ENCODE data around the gene IQSEC1.

The IQSEC1 gene

GRCh38 chr3:12986031-12986430 is 87.2 kb downstream of the IQSEC1 start:
- no peak for DNase-seq (ENCODE audit: low read depth in 2 of 2)

DNA sequence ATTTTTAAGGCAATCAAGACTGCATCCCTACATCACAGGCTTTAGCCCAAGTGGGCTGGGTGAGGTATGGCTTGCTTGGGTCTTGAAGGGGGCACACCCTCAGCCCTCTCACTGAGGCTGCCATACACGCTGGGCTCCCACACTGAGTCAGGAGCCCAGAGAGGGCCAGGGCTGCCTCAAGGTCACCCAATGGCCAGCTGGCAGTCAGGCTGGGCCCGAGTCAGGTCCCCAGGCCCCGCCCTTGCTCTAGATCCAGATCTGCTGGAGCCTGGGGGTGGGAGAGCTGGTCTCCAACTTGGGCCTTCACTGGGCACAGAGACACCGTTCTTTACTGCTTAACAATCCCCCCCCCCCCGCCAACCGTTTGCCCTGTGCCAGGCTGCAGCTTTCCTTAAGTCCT is 88.1 kb downstream of the IQSEC1 start:
- DNase-seq (ENCODE audit: low read depth in 2 of 2), result no peak

GRCh38 chr3:12984023-12984823 is 89.0 kb downstream of the IQSEC1 start:
- peak; percentile 44 to 49 for DNase-seq (ENCODE audit: low read depth in 2 of 2)

DNA sequence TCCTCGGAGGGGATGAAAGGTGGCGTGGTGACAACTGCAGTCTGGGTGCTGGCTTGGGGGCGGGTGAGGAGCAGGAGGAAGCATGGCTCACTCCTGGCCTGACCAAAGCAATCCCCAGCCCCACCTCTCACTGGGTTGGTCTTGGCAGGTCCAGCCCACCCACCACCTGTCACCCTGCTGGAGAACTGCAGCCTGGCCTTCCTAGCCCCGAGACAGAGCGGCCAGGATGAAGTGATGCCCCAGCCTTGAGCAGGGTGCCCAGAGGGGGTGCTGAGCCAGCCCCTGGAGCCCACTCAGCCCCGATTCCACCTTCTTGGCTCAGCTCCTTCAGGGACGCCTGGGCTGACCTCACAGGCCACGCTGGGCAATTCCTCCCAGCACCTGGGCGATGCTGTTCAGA is 89.9 kb downstream of the IQSEC1 start:
- no peak for DNase-seq (ENCODE audit: low read depth in 2 of 2)

- no peak for DNase-seq (ENCODE audit: low read depth in 2 of 2)
Measured at GRCh38 chr3:12982619-12983101, 90.6 kb downstream of the IQSEC1 start.

GRCh38 chr3:12981306-12982275 is 91.6 kb downstream of the IQSEC1 start:
- no peak for DNase-seq (ENCODE audit: low read depth in 2 of 2)

DNA sequence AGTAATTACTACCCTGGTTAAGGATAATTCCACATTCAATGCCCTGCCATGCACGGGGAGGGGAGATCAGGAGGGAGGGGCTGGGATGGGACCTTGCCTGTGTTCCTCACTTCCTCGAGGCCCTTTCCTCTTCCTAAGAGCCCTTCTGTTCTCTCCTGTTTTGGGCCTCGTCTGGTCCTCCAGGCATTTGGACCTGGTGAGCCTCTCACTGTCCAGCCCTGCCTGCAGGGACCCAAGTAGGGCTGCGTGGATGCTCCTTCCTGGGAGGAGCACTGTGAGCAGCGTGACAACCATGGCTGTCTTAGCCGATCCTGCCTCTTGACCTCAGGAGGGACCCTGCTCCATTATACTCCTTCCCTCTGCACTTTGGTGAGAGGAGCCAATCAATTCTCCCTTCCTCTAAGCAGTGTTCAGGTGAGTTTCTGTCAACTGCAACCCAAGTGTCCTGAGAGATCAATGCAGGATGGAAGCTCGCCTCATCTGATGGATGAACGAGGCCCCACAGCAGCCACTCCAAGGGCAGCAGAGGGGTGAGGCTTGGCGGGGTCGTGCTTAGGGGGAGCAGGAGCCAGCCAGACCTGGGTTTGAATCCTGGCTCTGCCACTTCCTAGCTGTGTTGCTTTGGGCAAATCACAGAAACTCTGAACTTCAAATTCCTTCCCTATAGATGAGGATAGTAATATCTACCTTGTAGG is 92.5 kb downstream of the IQSEC1 start:
- no peak for DNase-seq (ENCODE audit: low read depth in 2 of 2)

- DNase-seq (ENCODE audit: low read depth in 2 of 2), result no peak
Measured at GRCh38 chr3:12979947-12980487, 93.2 kb downstream of the IQSEC1 start.

DNA sequence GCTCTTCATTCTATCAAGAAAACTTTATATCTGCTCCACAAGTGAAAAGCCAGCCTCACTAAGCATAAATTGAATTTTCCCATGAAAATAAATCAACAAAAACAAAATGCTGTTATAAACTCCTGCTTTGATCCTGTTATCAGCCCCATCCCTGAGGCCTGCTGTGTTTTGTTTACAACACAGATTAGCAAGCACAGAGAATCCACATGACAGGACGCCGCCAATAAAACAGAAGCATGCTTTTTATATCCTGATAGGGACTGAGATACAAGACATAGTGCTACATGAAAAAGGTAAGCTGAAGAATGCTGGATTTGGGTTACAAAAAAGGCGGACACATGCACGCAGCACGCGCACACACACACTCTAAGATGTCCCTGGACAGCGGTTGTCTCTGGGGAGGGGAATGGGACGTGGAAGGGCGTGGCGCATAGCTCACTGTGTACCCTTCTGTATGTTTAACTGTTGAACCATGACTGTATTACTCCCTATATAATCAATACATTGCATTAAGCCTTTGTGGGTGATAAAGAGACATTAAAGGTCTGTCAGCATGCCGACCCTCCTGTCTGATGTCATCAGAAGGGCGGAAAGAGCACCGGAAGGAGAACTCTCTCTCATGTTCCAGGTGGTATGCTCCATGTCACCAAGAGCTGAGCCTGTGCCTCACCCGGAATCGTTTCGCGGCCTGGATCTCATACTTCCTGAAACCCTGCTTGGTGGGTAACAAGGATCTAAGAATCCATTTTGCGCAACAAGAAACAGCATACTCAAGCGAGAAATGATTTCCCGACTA is 93.9 kb downstream of the IQSEC1 start:
- DNase-seq (ENCODE audit: low read depth in 2 of 2), result no peak

DNA sequence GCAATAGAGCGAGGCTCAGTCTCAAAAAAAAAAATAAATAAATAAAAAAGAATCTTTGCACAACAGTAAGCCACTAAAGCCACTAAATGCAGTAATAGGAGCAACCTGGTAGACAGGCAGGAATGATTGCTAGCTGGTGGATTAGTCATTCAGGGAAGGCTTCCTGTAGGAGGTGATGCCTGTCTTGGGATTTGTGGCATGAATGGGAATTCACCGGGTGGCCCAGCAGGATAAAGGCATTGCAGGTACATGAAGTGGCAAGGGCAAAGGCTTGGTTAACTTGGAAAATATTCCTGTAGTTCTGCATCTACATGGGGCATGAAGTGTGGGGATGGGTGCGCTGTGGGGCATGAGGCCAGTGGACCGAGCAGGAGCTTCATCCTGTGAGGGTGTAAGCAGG is 94.5 kb downstream of the IQSEC1 start:
- DNase-seq (ENCODE audit: low read depth in 2 of 2), result no peak

DNA sequence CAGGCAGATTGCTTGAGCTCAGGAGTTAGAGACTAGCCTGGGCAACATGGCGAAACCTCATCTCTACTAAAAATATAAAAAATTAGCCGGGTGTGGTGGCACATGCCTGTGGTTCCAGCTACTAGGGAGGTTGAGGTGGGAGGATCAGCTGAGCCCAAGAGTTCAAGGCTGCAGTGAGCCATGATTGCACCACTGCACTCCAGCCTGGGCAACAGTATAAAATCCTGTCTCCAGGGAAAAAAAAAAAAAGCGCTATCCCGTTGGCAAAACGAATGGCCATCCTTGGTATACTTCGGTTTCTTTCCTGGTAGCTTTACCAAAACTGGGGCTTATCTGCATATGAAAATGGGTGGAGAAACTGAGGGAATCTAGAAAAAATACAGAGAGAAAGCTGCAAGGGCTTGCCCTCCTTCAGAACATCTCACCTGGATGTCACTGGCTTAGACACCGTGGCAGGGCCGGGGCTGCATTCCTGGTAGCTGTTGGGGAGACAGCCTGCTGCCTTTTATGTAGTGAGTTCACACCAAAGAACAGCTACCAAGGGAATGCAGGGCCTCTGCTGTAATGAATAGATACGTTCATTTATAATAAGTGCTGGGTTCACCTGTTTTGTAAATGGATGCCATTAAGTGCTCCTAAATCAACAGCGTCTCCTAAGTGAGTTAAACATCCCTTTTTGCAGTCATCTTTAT is 96.0 kb downstream of the IQSEC1 start:
- DNase-seq (ENCODE audit: low read depth in 2 of 2), result no peak

DNA sequence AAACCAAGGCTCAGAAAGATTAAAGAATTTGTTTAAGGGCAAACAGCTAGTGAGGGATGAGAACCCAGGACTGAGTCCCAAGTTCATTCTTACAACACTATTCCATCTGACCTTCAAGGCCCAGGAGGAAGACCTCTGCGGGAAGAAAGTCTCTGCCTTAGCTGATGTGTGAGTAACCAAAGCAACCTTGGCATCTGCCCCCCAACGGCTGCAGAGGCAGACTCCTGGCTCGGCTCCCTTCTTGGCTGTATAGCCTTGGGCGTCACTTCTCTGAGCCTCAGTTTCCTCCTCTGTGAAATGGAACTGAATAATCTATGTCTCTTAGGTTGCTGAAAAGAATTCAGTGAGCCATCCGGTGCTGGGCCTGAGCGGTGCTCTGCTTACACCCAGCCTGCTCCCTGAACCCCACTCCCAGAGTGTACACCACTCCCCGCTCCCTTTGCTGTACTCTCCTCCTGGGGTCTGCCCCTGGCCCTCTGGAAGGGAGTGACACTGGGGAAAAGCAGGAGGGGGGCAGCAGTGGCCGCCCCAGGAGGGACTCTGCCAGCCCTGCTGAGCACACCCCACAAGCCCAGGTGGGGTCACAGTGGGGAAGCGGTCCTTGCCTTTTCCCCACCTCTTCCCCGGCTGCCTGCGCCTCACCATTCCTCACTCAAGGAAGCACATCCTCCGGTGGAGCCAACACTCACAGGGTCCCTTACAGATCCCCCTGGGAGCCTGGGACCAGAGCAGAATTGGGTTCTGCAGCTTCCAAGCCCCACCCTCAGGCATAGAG is 97.3 kb downstream of the IQSEC1 start:
- DNase-seq (ENCODE audit: low read depth in 2 of 2), result no peak

- DNase-seq (ENCODE audit: low read depth in 2 of 2), result no peak
Measured at GRCh38 chr3:12974819-12975218, 98.4 kb downstream of the IQSEC1 start.

- DNase-seq (ENCODE audit: low read depth in 2 of 2), result no peak
Measured at GRCh38 chr3:12974334-12974733, 98.9 kb downstream of the IQSEC1 start.

DNA sequence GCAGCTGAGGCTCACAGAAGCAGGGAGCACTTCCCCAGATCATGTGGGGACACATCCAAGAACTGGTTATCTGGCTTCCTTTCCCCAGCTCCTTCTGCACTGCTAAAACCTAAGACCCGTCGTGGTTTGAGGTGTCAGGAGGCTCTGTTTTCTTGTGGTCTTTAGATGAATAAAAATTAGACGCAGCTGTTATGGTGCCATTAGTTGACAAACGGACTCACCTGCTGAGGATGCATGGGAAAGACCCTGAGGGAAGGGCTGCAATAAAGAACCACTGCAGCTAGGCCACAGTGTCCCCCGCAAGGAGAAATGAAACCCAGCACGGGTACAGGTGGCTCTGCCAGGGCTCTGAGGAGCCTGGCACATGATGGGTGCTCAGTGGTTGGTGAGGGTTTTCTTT is 99.4 kb downstream of the IQSEC1 start:
- no peak for DNase-seq (ENCODE audit: low read depth in 2 of 2)

- DNase-seq (ENCODE audit: low read depth in 2 of 2), result no peak
Measured at GRCh38 chr3:12972781-12973702, 100.2 kb downstream of the IQSEC1 start.

DNA sequence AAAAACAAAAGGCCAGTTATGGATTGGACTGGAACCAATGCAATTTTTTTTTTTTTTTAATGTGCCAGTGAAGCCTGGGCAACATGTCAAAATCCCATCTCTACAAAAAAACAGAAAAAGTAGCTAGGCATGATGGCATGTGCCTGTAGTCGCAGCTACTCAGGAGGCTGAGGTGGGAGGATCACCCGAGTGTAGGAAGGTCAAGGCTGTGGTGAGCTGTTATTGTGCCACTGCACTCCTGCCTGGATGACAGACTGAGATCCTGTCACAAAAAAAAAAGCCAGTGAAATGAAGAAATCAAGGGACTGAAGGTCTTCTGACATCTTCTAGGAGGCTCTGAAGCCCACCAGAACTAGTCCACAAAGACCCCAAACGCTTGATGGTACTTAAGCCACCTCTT is 101.2 kb downstream of the IQSEC1 start:
- DNase-seq (ENCODE audit: low read depth in 2 of 2), result no peak

- DNase-seq (ENCODE audit: low read depth in 2 of 2), result no peak
Measured at GRCh38 chr3:12970684-12971083, 102.5 kb downstream of the IQSEC1 start.
